OCI-LY3 (cell line): ENCODE data around the gene CPZ.

ENCODE experiments used
- CTCF ChIP-seq: fragments of 200-600, 300-600 bp; sonication (generic); IDR thresholded peaks from 2 replicates; pipeline ENCODE4 v1.5.1; 2014; ENCODE audit warnings: antibody characterized with exemption, low read length, low read depth
- EZH2phosphoT487 ChIP-seq: fragments of 200-600 bp; shearing (Covaris generic); IDR thresholded peaks from 2 replicates; pipeline ENCODE4 v1.6.1; 2018; ENCODE audit warnings: antibody characterized with exemption, mixed run types, low read depth

GRCh38 chr4:8646296-8647093, 53.9 kb downstream of the CPZ start:
- TF ChIP-seq CTCF (no peak), EZH2phosphoT487 (no peak)
